GM23248 (cell line): Measurements from ENCODE around the gene MROH7. TPM values are rescaled to one million over a fixed set of nuclear protein-coding genes. Genes with fewer than 3 reads are reported as not detected.

Experiments
- DNase-seq: peaks from one replicate; pipeline ENCODE4 v3.0.0-alpha.2; 2015
- H2AFZ ChIP-seq: fragments of 200-600 bp; sonication (generic); 2 replicates; pipeline ENCODE4 v1.6.1; 2016; ENCODE audit warnings: antibody characterized with exemption
- H3F3A ChIP-seq: fragments of 200-600 bp; sonication (generic); 2 replicates; pipeline ENCODE4 v1.6.1; 2016; ENCODE audit warnings: mild to moderate bottlenecking, antibody characterized with exemption, mixed run types; ENCODE audit not compliant: insufficient read depth
- H3K27ac ChIP-seq: fragments of 200-600 bp; sonication (generic); 2 replicates; pipeline ENCODE4 v1.5.1; 2016; ENCODE audit warnings: mild to moderate bottlenecking
- H3K27me3 ChIP-seq: fragments of 200-600 bp; sonication (generic); replicated peaks from 2 replicates; pipeline ENCODE4 v1.6.1; 2016; ENCODE audit warnings: mild to moderate bottlenecking; ENCODE audit not compliant: insufficient read depth
- H3K36me3 ChIP-seq: fragments of 200-600 bp; sonication (generic); 2 replicates; pipeline ENCODE4 v1.6.1; 2016; ENCODE audit warnings: low read depth, mild to moderate bottlenecking
- H3K4me1 ChIP-seq: fragments of 200-600 bp; sonication (generic); 2 replicates; pipeline ENCODE4 v1.6.1; 2016; ENCODE audit warnings: mild to moderate bottlenecking; ENCODE audit not compliant: insufficient read depth
- H3K4me2 ChIP-seq: fragments of 200-600 bp; sonication (generic); one replicate; pipeline ENCODE4 v1.6.1; 2016; ENCODE audit warnings: mild to moderate bottlenecking; ENCODE audit not compliant: unreplicated experiment
- H3K4me3 ChIP-seq: fragments of 200-600 bp; sonication (generic); 2 replicates; pipeline ENCODE4 v1.5.1; 2016; ENCODE audit warnings: mild to moderate bottlenecking
- H3K79me2 ChIP-seq: fragments of 200-600 bp; sonication (generic); 2 replicates; pipeline ENCODE4 v1.6.1; 2016; ENCODE audit warnings: mild to moderate bottlenecking; ENCODE audit not compliant: insufficient read depth
- H3K9ac ChIP-seq: fragments of 200-600 bp; sonication (generic); 2 replicates; pipeline ENCODE4 v1.6.1; 2016; ENCODE audit warnings: mild to moderate bottlenecking
- H3K9me2 ChIP-seq: fragments of 200-600 bp; sonication (generic); 2 replicates; pipeline ENCODE4 v1.6.1; 2016; ENCODE audit warnings: mixed run types, mild to moderate bottlenecking, moderate library complexity; ENCODE audit not compliant: insufficient read depth
- H3K9me3 ChIP-seq: fragments of 200-600 bp; sonication (generic); one replicate; pipeline ENCODE4 v1.6.1; 2017; ENCODE audit warnings: low read depth
- H4K20me1 ChIP-seq: fragments of 200-600 bp; sonication (generic); 2 replicates; pipeline ENCODE4 v1.6.0; 2016; ENCODE audit not compliant: insufficient read depth
- EZH2 ChIP-seq: fragments of 200-600 bp; sonication (generic); IDR thresholded peaks from 2 replicates; pipeline ENCODE4 v1.6.1; 2018; ENCODE audit warnings: antibody characterized with exemption, mild to moderate bottlenecking; ENCODE audit not compliant: insufficient read depth, poor library complexity, severe bottlenecking
- EZH2phosphoT487 ChIP-seq: fragments of 200-600 bp; sonication (generic); IDR thresholded peaks from 2 replicates; pipeline ENCODE4 v1.6.1; 2018; ENCODE audit warnings: antibody characterized with exemption, moderate library complexity, mild to moderate bottlenecking, low read depth; ENCODE audit not compliant: insufficient read depth
- WGBS, 2 experiments: methylation state at CpG; one replicate each; pipeline ENCODE4 v1.1.6; 2015 to 2017; ENCODE audit warnings: low lambda C conversion rate in 2 of 2, low coverage in 1 of 2; ENCODE audit errors: missing lambda C conversion rate in 2 of 2; 5-methylcytosine and 5-hydroxymethylcytosine counted together
- in situ Hi-C: fragments of 300-500 bp; cut with MboI; formaldehyde crosslinking; loops from 2 replicates; pipeline ENCODE4 v1.15.0; 2020
- polyA plus RNA-seq: library from polyadenylated mRNA; unstranded; fragments of >200 nt; fragmentation: Nextera tagmentation; extraction: Ambion mirVana; gene quantifications from 2 replicates; pipeline ENCODE4 v1.2.1, GENCODE V29; 2016
- total RNA-seq: library from RNA; depleted of rRNA; stranded (reverse); fragments of >200 nt; shearing (Covaris generic); gene quantifications from 2 replicates; pipeline ENCODE4 v1.2.3, GENCODE V29; 2014

Gene MROH7
- total and polyA plus RNA-seq, 2 experiments from 2014 or later: 0.13 to 0.65 TPM

- Histone ChIP-seq H3K9ac (no peak overlapping the region), H4K20me1 (no peaks in the 10 kb centered on the region), H3F3A (no peaks in the 10 kb centered on the region), H2AFZ (no peak overlapping the region), H3K4me2 (no peak overlapping the region), H3K9me2 (no peaks in the 10 kb centered on the region), H3K9me3 (no peaks in the 10 kb centered on the region), H3K4me1 (no peaks in the 10 kb centered on the region), H3K36me3 (no peaks in the 10 kb centered on the region), H3K27ac (no peak overlapping the region), H3K79me2 (no peaks in the 10 kb centered on the region), H3K4me3 (no peak overlapping the region), H3K27me3 (no peaks in the 10 kb centered on the region; the same call in none of the 2 replicates)
- TF ChIP-seq EZH2 (no peak), EZH2phosphoT487 (no peak)
- DNase-seq: no peak
- WGBS, 2 experiments: 40 to 64% methylated on average over 4 of the region's 4 CpGs
- in situ Hi-C loops: no loop called here
These were observed 43.8 kb downstream of the MROH7 start for GRCh38 chr1:54685335-54685905.

GRCh38 chr1:54686155-54686554 is 44.6 kb downstream of the MROH7 start:
- in situ Hi-C loops: no loop called here
- H4K20me1 ChIP-seq: no peaks in the 10 kb centered on the region
- H2AFZ ChIP-seq: no peak overlapping the region
- no peak overlapping the region for H3K4me2 ChIP-seq
- WGBS, 2 experiments: 69 to 76% methylated on average over 11 of the region's 11 CpGs
- H3K9ac ChIP-seq: no peak overlapping the region
- no peaks in the 10 kb centered on the region for H3K4me1 ChIP-seq
- no peaks in the 10 kb centered on the region for H3K36me3 ChIP-seq
- no peaks in the 10 kb centered on the region for H3K79me2 ChIP-seq
- no peak overlapping the region for H3K4me3 ChIP-seq
- H3K27me3 ChIP-seq: no peaks in the 10 kb centered on the region; the same call in 1 of the 2 replicates
- TF ChIP-seq EZH2phosphoT487 (no peak), EZH2 (no peak)
- no peaks in the 10 kb centered on the region for H3K9me3 ChIP-seq
- no peak for DNase-seq
- no peaks in the 10 kb centered on the region for H3K9me2 ChIP-seq
- no peak overlapping the region for H3K27ac ChIP-seq
- H3F3A ChIP-seq: no peaks in the 10 kb centered on the region

GRCh38 chr1:54694771-54695170 is 53.2 kb downstream of the MROH7 start:
- no peak overlapping the region for H3K4me3 ChIP-seq
- H3K9me3 ChIP-seq: no peaks in the 10 kb centered on the region
- H3K4me1 ChIP-seq: no peaks in the 10 kb centered on the region
- WGBS, 2 experiments: 62 to 76% methylated on average over 8 of the region's 8 CpGs
- no peaks in the 10 kb centered on the region for H3F3A ChIP-seq
- no peaks in the 10 kb centered on the region for H3K79me2 ChIP-seq
- H3K9ac ChIP-seq: no peak overlapping the region
- H3K27me3 ChIP-seq: no peaks in the 10 kb centered on the region
- TF ChIP-seq EZH2phosphoT487 (no peak), EZH2 (no peak)
- DNase-seq: no peak
- in situ Hi-C loops: no loop called here
- H3K4me2 ChIP-seq: no peak overlapping the region
- no peaks in the 10 kb centered on the region for H4K20me1 ChIP-seq
- no peak overlapping the region for H2AFZ ChIP-seq
- H3K36me3 ChIP-seq: no peaks in the 10 kb centered on the region
- no peaks in the 10 kb centered on the region for H3K9me2 ChIP-seq
- H3K27ac ChIP-seq: no peak overlapping the region

- H3F3A ChIP-seq: no peaks in the 10 kb centered on the region
- no peak for TF ChIP-seq EZH2phosphoT487
- TF ChIP-seq EZH2: no peak
- H3K36me3 ChIP-seq: no peaks in the 10 kb centered on the region
- H3K27me3 ChIP-seq: no peaks in the 10 kb centered on the region
- H3K27ac ChIP-seq: no peak overlapping the region
- H3K9me3 ChIP-seq: no peaks in the 10 kb centered on the region
- DNase-seq: no peak
- H3K4me1 ChIP-seq: no peaks in the 10 kb centered on the region
- H4K20me1 ChIP-seq: no peaks in the 10 kb centered on the region
- in situ Hi-C loops: no loop called here
- no peak overlapping the region for H3K9ac ChIP-seq
- no peak overlapping the region for H2AFZ ChIP-seq
- H3K4me3 ChIP-seq: no peak overlapping the region
- no peaks in the 10 kb centered on the region for H3K9me2 ChIP-seq
- 88 to 92% methylated on average over 12 to 15 of the region's 15 CpGs for WGBS, 2 experiments
- no peaks in the 10 kb centered on the region for H3K79me2 ChIP-seq
- no peak overlapping the region for H3K4me2 ChIP-seq
These were observed 53.6 kb downstream of the MROH7 start for GRCh38 chr1:54695221-54695620.

GRCh38 chr1:54695764-54696163 is 54.2 kb downstream of the MROH7 start:
- 91 to 93% methylated on average over 1 of the region's 1 CpG for WGBS, 2 experiments
- in situ Hi-C loops: no loop called here
- Histone ChIP-seq H3K79me2 (no peaks in the 10 kb centered on the region), H2AFZ (no peak overlapping the region), H3K9me3 (no peaks in the 10 kb centered on the region), H3K27me3 (no peaks in the 10 kb centered on the region), H3K4me1 (no peaks in the 10 kb centered on the region), H3F3A (no peaks in the 10 kb centered on the region), H3K9ac (no peak overlapping the region), H3K36me3 (no peaks in the 10 kb centered on the region), H3K4me2 (no peak overlapping the region), H3K4me3 (no peak overlapping the region), H3K9me2 (no peaks in the 10 kb centered on the region), H4K20me1 (no peaks in the 10 kb centered on the region), H3K27ac (no peak overlapping the region)
- DNase-seq: no peak
- TF ChIP-seq EZH2phosphoT487: no peak
- no peak for TF ChIP-seq EZH2
